IMR-90 (cell line): Measurements from ENCODE around the gene CBX8. TPM values are rescaled to one million over a fixed set of nuclear protein-coding genes. Genes with fewer than 3 reads are reported as not detected.
A peak's percentile ranks its signal among the peaks of the same experiment; 100 is the strongest.

Experiments used
- ATAC-seq: fragments of 200-7000 bp; cut with Tn5 transposase; 2 replicates; pipeline ENCODE4 v1.9.1; 2020; ENCODE audit warnings: low read depth, mild to moderate bottlenecking, moderate library complexity
- BruUV-seq: library from RNA; stranded (reverse); fragments of 400-500 nt; replicated peaks from 2 replicates; lab custom pipeline; 2021; lab: Mats Ljungman, UMichigan
- CTCF ChIA-PET: fragments of 300-600 bp; formaldehyde crosslinking; extraction: SDS; loops from one replicate; lab custom pipeline; 2021; ENCODE audit warnings: antibody characterized with exemption; lab: Yijun Ruan, JAX
- POLR2A ChIA-PET: fragments of 300-600 bp; sonication (Branson Sonifier 250); formaldehyde crosslinking; loops from one replicate; lab custom pipeline; 2022; ENCODE audit warnings: antibody characterized with exemption; ENCODE audit not compliant: unreplicated experiment; lab: Charles Lee
- DNase-seq: peaks from one replicate; pipeline ENCODE4 v3.0.0; 2013
- H2AFZ ChIP-seq: replicated peaks from 2 replicates; pipeline ENCODE3; 2013; ENCODE audit warnings: low read length, mild to moderate bottlenecking; ENCODE audit not compliant: poor library complexity
- H2AK5ac ChIP-seq: 2 replicates; pipeline ENCODE4 v1.6.1; 2013; ENCODE audit warnings: low read depth, low read length, inconsistent platforms
- H2AK9ac ChIP-seq: replicated peaks from 2 replicates; pipeline ENCODE3; 2013; ENCODE audit warnings: mild to moderate bottlenecking, low read depth, low read length, moderate library complexity; ENCODE audit not compliant: poor library complexity
- H2BK120ac ChIP-seq: 2 replicates; pipeline ENCODE4 v1.6.1; 2013; ENCODE audit warnings: low read depth, low read length, inconsistent platforms
- H2BK15ac ChIP-seq: 3 replicates; pipeline ENCODE4 v1.6.1; 2013; ENCODE audit warnings: low read depth, low read length, inconsistent platforms
- H2BK20ac ChIP-seq: 2 replicates; pipeline ENCODE4 v1.6.1; 2013; ENCODE audit warnings: low read depth, mild to moderate bottlenecking, inconsistent platforms, low read length, moderate library complexity
- H2BK5ac ChIP-seq: 2 replicates; pipeline ENCODE4 v1.6.1; 2013; ENCODE audit warnings: mild to moderate bottlenecking, low read depth, low read length, inconsistent platforms; ENCODE audit not compliant: poor library complexity, severe bottlenecking
- H3K14ac ChIP-seq: replicated peaks from 2 replicates; pipeline ENCODE4 v1.6.1; 2013; ENCODE audit warnings: low read depth, low read length, inconsistent platforms
- H3K18ac ChIP-seq: 2 replicates; pipeline ENCODE4 v1.6.1; 2013; ENCODE audit warnings: low read depth, low read length, control low read depth
- H3K23ac ChIP-seq: 2 replicates; pipeline ENCODE4 v1.6.1; 2013; ENCODE audit warnings: low read depth, low read length, inconsistent platforms
- H3K27ac ChIP-seq: 2 replicates; pipeline ENCODE4 v1.5.1; 2013; ENCODE audit warnings: mild to moderate bottlenecking, control low read depth, low read length; ENCODE audit not compliant: insufficient read depth
- H3K27me3 ChIP-seq: 2 replicates; pipeline ENCODE4 v1.6.1; 2013; ENCODE audit warnings: low read length; ENCODE audit not compliant: control insufficient read depth, insufficient read depth
- H3K36me3 ChIP-seq: 2 replicates; pipeline ENCODE4 v1.6.1; 2013; ENCODE audit warnings: low read length, mixed read lengths; ENCODE audit not compliant: control insufficient read depth, insufficient read depth
- H3K4ac ChIP-seq: 2 replicates; pipeline ENCODE4 v1.6.1; 2013; ENCODE audit warnings: low read depth, low read length, inconsistent platforms
- H3K4me1 ChIP-seq: 2 replicates; pipeline ENCODE4 v1.6.1; 2013; ENCODE audit warnings: low read length, mixed read lengths; ENCODE audit not compliant: control insufficient read depth, insufficient read depth
- H3K4me2 ChIP-seq: 2 replicates; pipeline ENCODE4 v1.6.1; 2013; ENCODE audit warnings: low read depth, mild to moderate bottlenecking, control low read depth, low read length, moderate library complexity
- H3K4me3 ChIP-seq: 2 replicates; pipeline ENCODE4 v1.5.1; 2013; ENCODE audit warnings: low read depth, mild to moderate bottlenecking, control low read depth, low read length, moderate library complexity; ENCODE audit not compliant: insufficient read depth
- H3K56ac ChIP-seq: 2 replicates; pipeline ENCODE4 v1.6.1; 2013; ENCODE audit warnings: low read length, inconsistent platforms; ENCODE audit not compliant: insufficient read depth; ENCODE audit errors: extremely low read depth
- H3K79me1 ChIP-seq, 2 experiments: 2 replicates each; pipeline ENCODE4 v1.6.1; 2013; ENCODE audit warnings: low read length in 2 of 2, inconsistent platforms in 1 of 2, low read depth in 1 of 2
- H3K9ac ChIP-seq: 2 replicates; pipeline ENCODE4 v1.6.1; 2013; ENCODE audit warnings: low read depth, low read length, control low read depth
- H3K9me1 ChIP-seq: 2 replicates; pipeline ENCODE4 v1.6.1; 2013; ENCODE audit warnings: low read length, inconsistent platforms; ENCODE audit not compliant: insufficient read depth
- H3K9me3 ChIP-seq: 2 replicates; pipeline ENCODE4 v1.6.1; 2013; ENCODE audit warnings: low read length; ENCODE audit not compliant: control insufficient read depth, insufficient read depth
- H4K20me1 ChIP-seq: 2 replicates; pipeline ENCODE4 v1.6.1; 2013; ENCODE audit warnings: low read length, inconsistent platforms; ENCODE audit not compliant: insufficient read depth
- H4K5ac ChIP-seq: 2 replicates; pipeline ENCODE4 v1.6.1; 2013; ENCODE audit warnings: mild to moderate bottlenecking, low read depth, low read length, control low read depth
- H4K8ac ChIP-seq, 2 experiments: 2 replicates each; pipeline ENCODE4 v1.6.1; 2013; ENCODE audit warnings: low read depth in 2 of 2, low read length in 2 of 2, control low read depth in 1 of 2, inconsistent platforms in 1 of 2
- H4K91ac ChIP-seq: 2 replicates; pipeline ENCODE4 v1.6.1; 2013; ENCODE audit warnings: low read depth, low read length, inconsistent platforms; ENCODE audit not compliant: insufficient read depth
- CEBPB ChIP-seq: IDR thresholded peaks from 2 replicates; pipeline ENCODE4 v1.6.1; 2012; ENCODE audit warnings: low read depth, low read length, improper control_type of control experiment
- FOS ChIP-seq: fragments of 150-350 bp; IDR thresholded peaks from 2 replicates; pipeline ENCODE4 v1.6.1; 2016; ENCODE audit warnings: low read depth, low read length
- MAFK ChIP-seq: IDR thresholded peaks from 2 replicates; pipeline ENCODE4 v1.6.1; 2012; ENCODE audit warnings: low read depth, low read length, improper control_type of control experiment
- MAZ ChIP-seq: IDR thresholded peaks from 2 replicates; pipeline ENCODE4 v1.6.1; 2012; ENCODE audit warnings: low read depth, mild to moderate bottlenecking, low read length, improper control_type of control experiment, moderate library complexity, borderline replicate concordance
- MXI1 ChIP-seq: IDR thresholded peaks from 2 replicates; pipeline ENCODE4 v1.6.1; 2012; ENCODE audit warnings: low read depth, mild to moderate bottlenecking, low read length, moderate library complexity, borderline replicate concordance
- POLR2A ChIP-seq: IDR thresholded peaks from 2 replicates; pipeline ENCODE4 v1.6.1; 2012; ENCODE audit warnings: mild to moderate bottlenecking, low read depth, low read length
- RCOR1 ChIP-seq: IDR thresholded peaks from 2 replicates; pipeline ENCODE4 v1.6.1; 2012; ENCODE audit warnings: mild to moderate bottlenecking, low read length, improper control_type of control experiment; ENCODE audit not compliant: insufficient replicate concordance
- WGBS, 2 experiments: methylation state at CpG; one replicate each; pipeline versions ENCODE4 v1.1.5 to v1.1.7; 2013; ENCODE audit warnings: missing lambda C conversion rate in 2 of 2; ENCODE audit not compliant: insufficient read length in 1 of 2; ENCODE audit errors: extremely low coverage in 2 of 2; 5-methylcytosine and 5-hydroxymethylcytosine counted together
- dilution Hi-C: fragments of 300-500 bp; cut with HindIII; formaldehyde crosslinking; loops from one replicate; pipeline ENCODE4 v1.14.3; 2018; ENCODE audit warnings: low sequenced_read_pairs; ENCODE audit not compliant: unreplicated experiment
- in situ Hi-C: fragments of 300-500 bp; cut with MboI; formaldehyde crosslinking; loops from 3 replicates; pipeline ENCODE4 v1.14.3; 2019; ENCODE audit warnings: low sequenced_read_pairs, inconsistent platforms, mixed read lengths
- intact Hi-C: fragments of 100-400 bp; cut with micrococcal nuclease; formaldehyde crosslinking; loops from 2 replicates; pipeline ENCODE4 v1.10.0; 2022
- polyA plus RNA-seq, 3 experiments: library from polyadenylated mRNA; depleted of rRNA; stranded (reverse); fragments of >200 nt; gene quantifications; 2 replicates each; pipeline ENCODE4 v1.2.3, GENCODE V29; 2012; ENCODE audit warnings: low replicate concordance in 1 of 3
- total RNA-seq: library from RNA; depleted of rRNA; stranded (reverse); fragments of >200 nt; gene quantifications from 2 replicates; pipeline ENCODE4 v1.2.3, GENCODE V29; 2012
- TF ChIP-seq, protein P1 (sequence below): conservative IDR thresholded peaks from 2 replicates; pipeline ENCODE4 v1.5.1; 2012; ENCODE audit warnings: mild to moderate bottlenecking, low read depth, low read length, improper control_type of control experiment

CBX8 gene
- total and polyA plus RNA-seq, 2 of the 4 experiments (the other 2 are of a cell fraction) = 3.2 to 5.4 TPM

DNA sequence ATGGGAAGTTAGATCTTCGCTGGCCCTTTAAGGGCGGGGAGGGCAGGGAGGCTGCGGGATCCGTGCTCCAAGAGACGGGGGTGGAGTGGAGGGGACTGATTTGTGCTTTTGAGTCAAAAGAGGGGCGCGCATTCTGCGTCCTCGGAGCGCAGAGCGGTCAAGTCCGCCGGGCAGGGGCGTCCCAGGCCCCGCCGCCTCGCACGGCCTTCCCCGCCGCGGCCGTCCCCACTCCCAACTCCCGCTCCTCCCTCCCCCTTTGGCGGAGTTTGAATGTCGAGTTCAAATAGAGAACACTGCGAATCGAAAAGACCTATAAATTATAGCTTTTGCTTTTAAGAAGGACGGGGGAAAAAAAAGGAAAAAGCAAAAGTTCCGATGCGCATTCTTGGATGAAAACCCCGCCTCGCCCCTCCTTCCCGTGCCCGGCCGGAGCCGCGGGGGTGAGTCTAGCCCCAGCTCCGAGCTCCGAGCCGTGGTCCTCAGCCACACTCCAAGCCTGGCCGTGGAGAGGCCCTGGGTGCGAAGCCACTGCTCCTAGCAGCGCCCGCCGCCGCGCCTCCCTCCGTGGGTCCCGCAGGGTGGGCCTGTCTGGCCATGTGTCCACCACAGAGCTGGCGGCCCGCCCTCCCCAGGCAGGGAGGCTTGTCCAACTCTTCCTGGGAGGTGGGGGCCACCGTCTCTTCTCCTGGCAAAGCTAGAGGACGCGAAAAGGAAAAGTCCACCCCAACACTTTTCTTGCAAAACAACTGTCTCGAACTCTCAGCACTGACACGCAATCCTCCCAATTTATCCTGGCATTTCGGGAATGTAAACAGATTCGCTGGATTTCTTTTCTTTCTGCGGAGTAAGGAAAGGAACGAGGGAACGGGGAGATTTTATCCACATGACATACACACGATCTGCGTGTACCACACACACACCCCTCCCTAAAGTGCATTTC, 3.6 kb downstream of the CBX8 start:
- peak overlapping the region; percentile 95 for H2BK5ac ChIP-seq
- dilution Hi-C loops = no loop called here
- peak overlapping the region; percentile 96 for H2AK9ac ChIP-seq
- peak overlapping the region; percentile 78 for H3K14ac ChIP-seq
- no peaks in the 10 kb centered on the region for H3K9me3 ChIP-seq
- H2BK20ac ChIP-seq = peak overlapping the region; percentile 63
- H3K56ac ChIP-seq = peak overlapping the region; percentile 86; the same call in 1 of the 2 replicates
- H4K20me1 ChIP-seq = peaks cover 14% of the 10 kb centered on the region
- WGBS, 2 experiments = 0% methylated on average over 2 of the region's 63 CpGs; no CpG with 5 or more reads in 1 of the 2 experiments
- H2BK120ac ChIP-seq = peak overlapping the region; percentile 86
- peak overlapping the region; percentile 91; the same call in 1 of the 2 replicates for H3K23ac ChIP-seq
- in situ Hi-C loops = loop anchor here (5.0 kb wide), 1 partner anchor 194 kb away; no protein-coding TSS in a partner anchor
- TF ChIP-seq MXI1 (peak; percentile 75; the same call in 1 of the 2 replicates), MAFK (no peak), POLR2A (no peak; the same call in 1 of the 2 replicates), CEBPB (peak; percentile 91), MAZ (peak; percentile 94), RCOR1 (peak; percentile 11), FOS (no peak)
- TF ChIP-seq, protein P1, sequence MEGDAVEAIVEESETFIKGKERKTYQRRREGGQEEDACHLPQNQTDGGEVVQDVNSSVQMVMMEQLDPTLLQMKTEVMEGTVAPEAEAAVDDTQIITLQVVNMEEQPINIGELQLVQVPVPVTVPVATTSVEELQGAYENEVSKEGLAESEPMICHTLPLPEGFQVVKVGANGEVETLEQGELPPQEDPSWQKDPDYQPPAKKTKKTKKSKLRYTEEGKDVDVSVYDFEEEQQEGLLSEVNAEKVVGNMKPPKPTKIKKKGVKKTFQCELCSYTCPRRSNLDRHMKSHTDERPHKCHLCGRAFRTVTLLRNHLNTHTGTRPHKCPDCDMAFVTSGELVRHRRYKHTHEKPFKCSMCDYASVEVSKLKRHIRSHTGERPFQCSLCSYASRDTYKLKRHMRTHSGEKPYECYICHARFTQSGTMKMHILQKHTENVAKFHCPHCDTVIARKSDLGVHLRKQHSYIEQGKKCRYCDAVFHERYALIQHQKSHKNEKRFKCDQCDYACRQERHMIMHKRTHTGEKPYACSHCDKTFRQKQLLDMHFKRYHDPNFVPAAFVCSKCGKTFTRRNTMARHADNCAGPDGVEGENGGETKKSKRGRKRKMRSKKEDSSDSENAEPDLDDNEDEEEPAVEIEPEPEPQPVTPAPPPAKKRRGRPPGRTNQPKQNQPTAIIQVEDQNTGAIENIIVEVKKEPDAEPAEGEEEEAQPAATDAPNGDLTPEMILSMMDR = no peak
- peak overlapping the region; percentile 76; the same call in 2 of the 3 replicates for H2BK15ac ChIP-seq
- ATAC-seq = peak; percentile 22
- DNase-seq = peak; percentile 92
- H3K79me1 ChIP-seq = peaks cover 8 to 23% of the 10 kb centered on the region in 2 experiments; a peak in 2 of 4 replicates
- H4K91ac ChIP-seq = peak overlapping the region; percentile 80
- H2AK5ac ChIP-seq = peak overlapping the region; percentile 71
- H3K18ac ChIP-seq = peak overlapping the region; percentile 72
- H3K9me1 ChIP-seq = peaks cover 5% of the 10 kb centered on the region; the same call in 1 of the 2 replicates
- peaks cover 9% of the 10 kb centered on the region; the same call in 1 of the 2 replicates for H3K36me3 ChIP-seq
- intact Hi-C loops = loop anchor here (1.0 to 2.0 kb wide), 2 partner anchors 46 to 200 kb away; partner anchors contain the start of gene CBX4
- ChIA-PET CTCF (interaction anchor here (1.1 to 1.2 kb wide), 2 partner anchors 18 to 47 kb away, joined by 3 to 5 read pairs; no protein-coding TSS in a partner anchor), POLR2A (interaction anchor here (0.5 kb wide), 1 partner anchor 47 kb away, joined by 5 read pairs; no protein-coding TSS in a partner anchor)
- peak overlapping the region; percentile 91 for H3K4ac ChIP-seq
- H4K5ac ChIP-seq = peak overlapping the region; percentile 25
- H3K27me3 ChIP-seq = peaks cover 40% of the 10 kb centered on the region
- peak overlapping the region; percentile 86 for H3K4me2 ChIP-seq
- H3K4me3 ChIP-seq = peak overlapping the region; percentile 40
- H3K4me1 ChIP-seq = peaks cover 17% of the 10 kb centered on the region
- peak overlapping the region; percentile 90 for H2AFZ ChIP-seq
- no TSS peak for BruUV-seq
- peak overlapping the region; percentile 90 for H3K27ac ChIP-seq
- peak overlapping the region; percentile 54 to 93; a peak in 3 of 4 replicates for H4K8ac ChIP-seq
- H3K9ac ChIP-seq = peak overlapping the region; percentile 64
